Testis (tissue), 2 donors: Measurements from ENCODE around the gene FKTN.
"Not testable (repeated sequence)": the region's sequence is repeated elsewhere in the genome, so short reads cannot be mapped to it uniquely, and the experiment has no call there.

Source experiments
- POLR2A ChIP-seq: fragments of 450-650 bp; IDR thresholded peaks from one replicate; pipeline ENCODE4 v1.6.1; 2017; ENCODE audit warnings: antibody characterized with exemption, mild to moderate bottlenecking, moderate library complexity
- TF ChIP-seq, protein P1 (sequence below), 3 experiments: fragments of 450-650 bp in 2 of 3; fragments of 200-600 bp in 1 of 3; sonication (generic) in 1 of 3; IDR thresholded peaks; one replicate each; pipeline ENCODE4 v1.5.1; 2016 to 2019; ENCODE audit warnings: antibody characterized with exemption in 3 of 3, mild to moderate bottlenecking in 2 of 3, moderate library complexity in 1 of 3

DNA sequence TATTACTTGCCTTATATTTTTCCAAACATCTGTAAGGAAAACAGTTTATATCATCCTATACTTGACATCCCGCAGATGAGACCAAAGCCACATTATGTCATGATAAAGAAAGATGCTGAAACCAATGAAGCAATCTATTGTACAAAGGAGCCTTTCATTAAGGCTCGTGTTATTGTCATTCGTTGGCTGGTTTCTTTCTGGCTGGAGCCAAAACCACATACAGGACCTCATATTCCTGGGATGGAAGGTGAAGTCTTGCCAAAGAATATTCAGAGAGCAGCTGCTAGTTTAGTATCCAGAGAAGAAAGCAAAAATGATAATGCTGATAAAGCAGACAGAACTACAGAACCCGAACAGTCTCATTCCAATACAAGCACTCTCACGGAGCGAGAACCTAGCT is 36.9 kb upstream of the FKTN start:
- TF ChIP-seq, protein P1, sequence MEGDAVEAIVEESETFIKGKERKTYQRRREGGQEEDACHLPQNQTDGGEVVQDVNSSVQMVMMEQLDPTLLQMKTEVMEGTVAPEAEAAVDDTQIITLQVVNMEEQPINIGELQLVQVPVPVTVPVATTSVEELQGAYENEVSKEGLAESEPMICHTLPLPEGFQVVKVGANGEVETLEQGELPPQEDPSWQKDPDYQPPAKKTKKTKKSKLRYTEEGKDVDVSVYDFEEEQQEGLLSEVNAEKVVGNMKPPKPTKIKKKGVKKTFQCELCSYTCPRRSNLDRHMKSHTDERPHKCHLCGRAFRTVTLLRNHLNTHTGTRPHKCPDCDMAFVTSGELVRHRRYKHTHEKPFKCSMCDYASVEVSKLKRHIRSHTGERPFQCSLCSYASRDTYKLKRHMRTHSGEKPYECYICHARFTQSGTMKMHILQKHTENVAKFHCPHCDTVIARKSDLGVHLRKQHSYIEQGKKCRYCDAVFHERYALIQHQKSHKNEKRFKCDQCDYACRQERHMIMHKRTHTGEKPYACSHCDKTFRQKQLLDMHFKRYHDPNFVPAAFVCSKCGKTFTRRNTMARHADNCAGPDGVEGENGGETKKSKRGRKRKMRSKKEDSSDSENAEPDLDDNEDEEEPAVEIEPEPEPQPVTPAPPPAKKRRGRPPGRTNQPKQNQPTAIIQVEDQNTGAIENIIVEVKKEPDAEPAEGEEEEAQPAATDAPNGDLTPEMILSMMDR (IDR thresholded peaks at IDR 0.05): not testable (repeated sequence)
- TF ChIP-seq POLR2A: not testable (repeated sequence)
